NCI-H526 treated with DMSO at 0.1 percent for 48 hours (cell line): ENCODE data around the gene AMBP.

ENCODE experiments used
- DNase-seq: peaks from one replicate; lab custom pipeline; 2025; lab: John Stamatoyannopoulos, UW

AMBP gene

DNA sequence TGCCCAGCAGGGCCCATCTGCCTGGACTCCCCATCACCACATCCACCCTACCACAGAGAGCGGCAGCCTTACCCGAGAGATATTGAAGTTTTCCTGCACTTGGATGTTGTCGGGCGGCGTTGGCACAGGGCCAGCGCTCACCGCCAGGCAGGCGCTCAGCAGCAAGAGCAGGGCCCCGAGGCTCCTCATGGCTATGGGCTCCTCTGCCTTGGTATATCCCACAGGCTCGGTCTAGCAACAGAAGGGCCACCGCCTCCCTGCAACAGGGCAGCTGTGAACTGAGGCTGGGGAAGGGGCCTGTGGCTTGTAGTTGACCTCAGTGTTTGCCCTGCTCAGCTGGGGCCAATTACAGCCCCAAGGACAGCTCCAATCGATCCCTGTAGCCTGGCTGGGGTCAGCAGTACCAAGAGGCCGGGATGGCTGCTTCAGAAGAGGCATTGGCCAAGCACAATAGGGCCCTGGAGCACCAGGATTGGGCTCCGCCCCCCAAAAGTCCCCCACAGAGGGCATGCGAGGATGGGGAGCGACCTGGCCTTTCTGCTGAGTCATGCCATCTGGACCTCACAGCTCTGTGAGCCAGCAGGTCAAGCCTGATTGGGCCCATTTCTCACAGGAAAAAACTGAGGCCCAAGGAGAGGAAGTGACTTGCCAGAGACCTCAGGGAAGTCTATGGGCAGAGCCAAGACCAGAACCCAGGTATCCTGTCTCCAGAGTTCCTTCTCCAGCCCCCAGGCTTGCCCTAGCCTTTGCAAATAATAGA, at the start of gene AMBP:
Gene AMBP, minus strand, starts transcription at position 280 of the 760 bp plus-strand sequence. Its CDS starts 91 bp downstream, at position 189.
- DNase-seq = no peak

DNA sequence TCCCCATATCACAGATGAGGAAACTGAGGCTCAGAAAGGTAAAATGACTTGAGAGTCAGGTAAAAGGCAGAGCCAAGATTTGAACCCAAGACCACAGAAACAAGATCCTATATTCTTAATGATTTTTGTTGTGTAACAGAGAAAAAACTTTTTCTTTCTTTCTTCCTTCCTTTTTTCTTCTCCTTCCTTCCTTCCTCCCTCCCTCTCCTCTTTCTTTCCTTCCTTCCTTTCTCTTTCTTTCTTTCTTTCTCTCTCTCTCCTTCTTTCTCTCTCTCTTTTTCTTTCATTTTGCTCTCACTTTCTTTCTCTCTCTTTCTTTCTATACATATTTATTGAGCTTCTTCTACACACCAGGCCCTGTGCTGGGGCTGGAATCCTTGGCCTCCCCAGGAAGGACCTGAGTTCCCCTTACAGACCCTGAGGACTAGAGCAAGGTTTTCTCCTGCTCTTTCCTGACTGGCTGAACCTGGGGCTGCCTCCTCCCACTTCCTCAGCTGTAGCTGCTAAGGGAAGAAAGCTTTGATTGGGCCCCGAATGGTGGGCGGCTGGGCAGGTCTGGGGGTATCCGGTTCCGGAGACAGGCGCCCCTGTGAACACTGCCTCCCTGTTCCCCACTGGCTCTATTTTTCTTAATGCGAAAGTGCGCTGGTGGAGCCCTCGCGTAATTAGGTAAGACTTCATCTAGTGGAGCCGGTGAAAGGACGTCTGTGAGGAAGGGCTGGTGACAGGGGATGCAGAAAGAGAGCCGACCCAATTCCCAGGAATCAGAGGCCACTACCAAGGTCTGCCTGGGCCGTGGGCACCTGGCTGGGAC, 48.4 kb upstream of the AMBP start:
- no peak for DNase-seq

DNA sequence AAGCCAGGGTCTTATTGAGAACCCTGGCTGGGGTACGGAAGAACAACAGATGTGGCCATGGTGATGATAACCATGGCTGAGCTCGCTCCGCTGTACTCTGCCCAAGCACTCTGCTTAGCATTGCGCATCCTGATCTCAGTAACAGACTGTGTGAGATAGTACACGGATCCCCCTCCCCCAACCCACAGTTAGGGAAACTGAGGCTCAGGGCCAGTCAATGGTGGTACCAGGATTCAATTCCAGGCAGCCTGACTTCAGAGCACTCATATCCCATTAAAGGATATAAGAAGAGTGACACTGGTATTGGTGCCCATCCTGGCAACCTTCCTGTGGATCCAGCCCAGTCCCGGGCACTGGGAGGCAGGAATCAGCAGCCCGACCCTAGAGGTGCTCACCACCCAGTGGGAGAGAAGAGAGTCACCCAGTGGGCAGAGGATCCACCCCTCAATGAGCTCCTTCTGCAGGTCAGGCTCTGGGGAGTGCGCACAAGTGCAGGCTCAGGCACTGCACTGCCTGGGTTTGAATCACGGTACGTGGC, 47.4 kb upstream of the AMBP start:
- DNase-seq = no peak

DNA sequence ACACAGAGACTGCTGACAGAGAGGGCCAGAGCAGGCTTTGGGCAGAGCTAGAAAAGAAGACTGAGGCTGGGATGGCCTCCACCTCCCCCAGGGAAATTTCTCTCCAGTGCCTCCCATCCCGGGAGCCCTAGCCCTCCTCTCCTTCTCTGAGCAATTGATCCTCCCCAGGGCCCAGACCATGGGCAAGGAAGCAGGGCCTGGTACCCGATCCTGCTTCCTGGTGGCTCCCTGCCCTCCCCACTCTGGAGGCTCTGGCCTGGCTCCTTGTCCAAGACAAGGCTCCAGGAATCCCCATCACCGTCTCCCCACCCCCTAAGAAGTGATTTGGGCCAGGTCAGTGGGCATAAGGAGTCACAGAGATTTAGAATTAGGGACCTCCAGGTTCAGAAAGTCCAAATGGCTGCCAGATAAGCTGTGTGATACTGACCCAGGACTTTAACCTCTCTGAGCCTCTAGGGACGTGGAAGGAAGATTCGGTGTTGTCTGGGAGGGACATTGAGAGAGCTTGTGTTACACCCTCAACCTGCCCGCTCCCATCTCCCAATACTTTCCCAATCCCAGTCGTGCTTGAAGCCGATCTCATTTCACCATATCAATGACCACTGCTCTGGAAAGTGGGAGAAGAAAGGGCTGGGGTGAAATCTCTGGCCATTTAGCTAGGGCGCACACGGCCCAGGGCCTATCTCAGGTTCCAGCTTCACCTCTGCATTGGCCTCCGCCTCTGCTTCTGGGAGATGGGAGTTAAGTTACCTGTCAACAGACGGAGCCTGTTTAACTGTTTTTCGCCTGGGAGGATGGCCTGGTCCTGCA, 46.8 kb upstream of the AMBP start:
- no peak for DNase-seq

DNA sequence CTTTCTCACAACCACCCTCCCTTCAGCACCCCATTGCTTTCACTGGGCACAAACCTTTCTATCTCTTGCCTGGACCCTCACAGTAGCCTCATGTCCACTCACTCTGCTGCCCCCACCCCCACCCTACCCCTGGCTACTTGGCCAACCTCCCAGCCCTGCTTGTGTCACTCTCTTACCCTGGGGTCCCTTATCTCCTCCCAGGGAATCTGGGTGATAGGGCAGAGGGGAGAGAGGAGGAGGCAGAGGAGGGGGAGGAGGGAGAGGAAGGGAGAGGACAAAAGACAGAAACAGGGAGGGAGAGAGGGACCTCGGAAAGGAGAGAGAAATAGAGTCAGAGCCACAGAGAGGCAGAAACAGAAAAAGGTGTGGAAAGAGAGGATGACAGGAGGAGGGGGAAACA, 46.0 kb upstream of the AMBP start:
- DNase-seq = no peak

DNA sequence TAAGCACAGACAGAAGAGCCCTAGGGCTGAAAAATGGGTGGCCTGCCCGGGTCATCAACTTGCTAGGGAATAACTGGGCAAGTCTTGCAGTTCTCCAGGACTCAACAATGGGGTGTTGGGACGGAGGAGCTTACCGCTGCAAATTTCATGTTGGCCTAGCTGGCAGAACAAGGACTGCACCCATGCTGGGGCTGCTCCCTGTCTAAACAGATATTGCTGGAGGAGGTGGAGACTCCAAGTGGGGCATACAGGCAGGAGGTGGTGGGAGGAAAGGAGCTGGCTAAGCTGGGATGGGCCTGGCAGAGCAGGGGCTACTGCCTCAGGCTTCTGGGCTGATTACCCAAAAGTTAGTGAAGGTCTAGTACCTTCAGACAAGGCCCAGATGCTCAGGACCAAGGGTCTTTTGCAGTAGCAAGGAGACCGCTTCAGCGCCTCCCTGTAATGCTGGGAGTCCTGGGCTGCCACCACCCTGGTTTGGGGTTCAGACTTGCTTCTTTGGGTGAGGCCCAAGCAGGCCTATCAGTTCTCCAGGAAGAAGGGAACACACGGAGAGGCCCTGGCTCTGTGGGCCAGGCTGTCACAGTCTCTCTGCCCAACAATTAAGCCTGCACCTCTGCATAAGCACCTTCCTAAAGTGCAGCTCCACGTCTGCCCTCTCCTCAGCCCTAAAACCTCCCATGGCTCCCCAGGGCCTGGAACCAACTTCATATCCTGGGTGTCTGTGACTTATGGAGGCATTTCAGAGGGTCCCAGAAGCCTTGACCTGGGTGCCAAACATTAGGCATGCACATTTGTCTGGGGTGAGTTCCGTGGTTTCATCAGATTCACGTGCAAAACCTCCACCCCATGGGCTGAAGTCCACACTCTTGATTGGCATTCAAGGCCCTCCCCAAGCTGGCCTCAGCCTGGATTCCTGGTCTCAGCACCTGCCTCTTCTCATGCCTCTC, 45.2 kb upstream of the AMBP start:
- no peak for DNase-seq

DNA sequence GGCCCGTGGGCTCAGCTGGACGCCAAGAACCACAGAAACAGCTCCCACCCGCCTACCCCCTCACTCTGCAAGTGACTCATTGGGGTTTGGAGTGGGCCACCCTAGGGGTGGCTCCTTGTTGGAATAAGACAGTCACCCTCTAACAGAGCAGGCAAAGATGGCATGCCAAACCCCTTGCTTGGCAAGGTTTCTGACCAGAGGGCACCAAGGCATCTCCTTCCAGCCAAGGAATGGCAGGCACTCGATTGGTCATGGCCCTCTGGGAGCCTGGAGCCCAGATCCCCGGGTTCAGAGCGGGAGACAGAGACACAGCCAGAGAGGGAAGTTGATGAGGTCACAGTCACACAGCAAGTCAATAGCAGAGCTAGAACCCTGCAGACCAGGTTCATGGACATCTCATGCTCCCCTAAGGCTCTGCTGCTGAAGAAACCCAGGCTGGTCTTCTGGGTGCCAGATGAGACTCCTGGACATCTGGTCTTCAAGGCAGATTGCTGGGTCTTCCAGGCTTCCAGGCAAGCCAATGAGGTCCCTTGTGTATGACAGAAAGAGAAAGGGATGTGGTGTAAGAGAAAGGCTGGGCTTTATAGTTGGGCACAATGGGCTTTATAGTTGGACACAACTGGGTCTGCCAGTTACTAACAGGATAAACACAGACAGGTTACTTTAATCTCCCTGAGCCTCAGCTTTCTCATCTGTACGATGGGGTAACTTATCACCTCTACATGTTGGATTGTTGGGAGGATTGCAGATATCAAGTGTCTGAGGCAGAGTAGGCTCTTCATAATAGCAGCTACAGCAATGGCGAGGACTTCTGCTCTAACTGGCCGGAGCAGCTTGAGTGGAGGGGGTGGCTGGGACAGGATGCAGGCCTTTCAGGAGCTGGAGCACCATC, 44.3 kb upstream of the AMBP start:
- no peak for DNase-seq

DNA sequence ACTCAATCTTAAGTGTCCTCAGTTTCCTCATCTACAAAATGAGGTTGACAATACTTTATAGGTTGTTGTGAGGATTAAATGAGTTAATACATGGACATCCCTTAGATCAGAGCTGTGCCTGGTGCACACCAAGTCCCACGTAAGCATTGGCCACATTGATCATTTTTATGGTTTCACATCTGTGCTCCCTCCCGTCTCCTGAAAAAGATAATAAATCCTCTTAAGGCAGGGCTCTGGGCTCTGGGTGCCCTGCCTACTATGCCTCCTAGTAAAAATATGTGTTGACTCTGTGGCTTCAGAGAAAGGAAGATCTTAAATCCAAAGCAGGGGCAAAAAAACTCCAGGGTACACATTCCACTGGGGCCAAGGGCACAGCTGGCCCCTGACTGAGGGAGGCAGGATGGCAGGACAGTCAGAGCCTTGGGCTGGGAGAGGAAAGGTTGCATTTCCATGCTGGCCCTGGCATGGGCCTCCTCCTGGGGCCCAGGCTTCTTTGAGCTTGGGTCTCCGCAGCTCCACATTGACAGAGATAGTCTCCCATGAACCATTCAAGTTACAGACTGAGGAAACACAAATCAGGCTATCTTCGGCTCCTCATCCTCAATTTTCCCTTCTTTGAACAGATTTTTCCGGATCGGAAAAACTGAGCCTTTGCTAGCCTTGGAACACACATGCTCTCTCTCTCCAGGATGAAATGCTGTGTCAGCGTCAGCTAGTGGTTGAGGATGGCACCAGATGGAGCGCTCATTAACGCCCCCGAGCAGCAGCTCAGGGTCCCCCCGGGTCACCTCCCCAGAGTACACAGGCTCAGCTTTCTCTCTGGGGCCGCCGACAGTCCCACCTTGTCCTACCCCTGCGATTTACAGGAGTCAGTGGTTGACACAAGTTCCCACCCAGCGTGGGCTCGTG, 43.4 kb upstream of the AMBP start:
- DNase-seq = no peak

DNA sequence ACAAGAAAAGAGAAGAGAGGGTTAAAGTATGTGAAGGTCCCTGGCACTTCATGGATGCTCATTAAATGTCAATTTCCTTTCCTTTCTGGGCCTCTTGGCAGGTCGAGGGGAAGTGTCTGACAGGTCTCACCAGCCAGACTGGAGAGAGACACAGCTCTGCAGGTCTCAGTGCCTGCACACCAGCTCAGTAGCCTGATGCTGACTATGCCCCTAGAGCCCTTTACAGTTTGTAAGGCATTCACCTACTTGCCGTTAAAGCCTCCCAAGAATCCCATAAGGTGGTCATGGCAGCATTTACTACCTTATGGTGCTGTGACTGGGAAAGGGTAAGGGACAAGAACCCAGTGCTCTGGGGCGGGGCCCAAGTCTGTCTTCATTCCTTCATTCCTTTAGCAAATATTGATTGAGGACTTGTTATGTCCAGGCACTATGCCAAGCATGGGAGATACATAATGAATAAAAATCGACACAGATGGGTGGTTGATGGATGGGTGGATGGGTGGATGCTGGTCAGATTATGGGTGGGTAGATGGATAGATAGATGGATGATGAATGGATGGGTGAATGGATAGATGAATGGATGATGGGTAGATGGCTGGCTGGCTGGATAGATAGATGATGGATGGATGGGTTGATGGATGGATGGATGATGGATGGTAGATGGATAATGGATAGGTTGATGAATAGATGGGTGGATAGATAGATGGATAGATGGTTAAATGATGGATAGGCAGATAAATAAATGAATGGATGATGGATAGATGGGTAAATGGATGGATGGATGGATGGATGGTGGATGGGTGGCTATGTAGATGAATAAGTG, 42.3 kb upstream of the AMBP start:
- no peak for DNase-seq

DNA sequence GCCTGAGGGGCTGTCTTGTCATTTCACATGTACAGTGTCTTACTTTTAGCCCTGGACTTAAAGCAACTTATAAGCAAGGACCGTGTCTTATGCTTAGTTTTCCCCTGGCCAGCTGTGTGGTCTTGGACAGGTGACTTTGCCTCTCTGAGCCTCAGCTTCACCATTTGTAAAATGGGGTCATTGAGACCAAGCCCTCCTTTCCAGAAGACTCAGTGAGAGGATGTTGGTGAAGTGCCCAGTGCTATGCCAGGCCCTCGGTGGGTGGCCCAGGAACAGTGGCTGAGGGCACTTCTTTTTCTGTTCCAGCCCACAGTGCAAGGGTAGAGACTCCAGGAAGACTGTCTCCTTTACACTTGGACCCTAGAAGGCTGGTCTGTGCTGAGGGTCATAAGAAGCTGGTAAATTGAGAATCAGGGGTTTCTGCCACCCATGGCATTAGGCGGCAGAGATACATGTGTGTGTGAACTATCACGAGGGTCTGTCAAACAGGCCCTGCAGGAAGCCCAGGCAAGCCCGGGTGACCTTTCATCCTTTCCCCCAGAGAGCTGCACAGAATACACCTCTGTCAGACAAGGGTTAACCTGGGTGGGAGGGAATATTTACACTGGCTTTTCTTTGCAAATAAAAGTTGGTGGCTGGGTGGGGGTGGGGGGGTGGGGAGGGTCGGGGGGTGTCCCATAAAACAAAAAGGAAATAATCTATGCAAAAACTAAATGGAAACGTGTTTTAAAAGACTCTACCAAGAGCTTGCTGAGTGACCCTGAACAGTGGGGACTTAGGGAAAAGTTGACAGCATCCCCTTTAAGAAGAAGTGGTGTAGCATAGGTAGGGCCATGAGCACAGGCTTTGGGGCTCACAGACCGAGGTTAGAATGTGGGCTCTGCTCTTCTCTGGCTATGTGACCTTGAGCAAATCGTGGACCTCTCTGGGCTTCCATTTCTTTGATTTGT, 41.4 kb upstream of the AMBP start:
- peak; percentile 6 for DNase-seq

DNA sequence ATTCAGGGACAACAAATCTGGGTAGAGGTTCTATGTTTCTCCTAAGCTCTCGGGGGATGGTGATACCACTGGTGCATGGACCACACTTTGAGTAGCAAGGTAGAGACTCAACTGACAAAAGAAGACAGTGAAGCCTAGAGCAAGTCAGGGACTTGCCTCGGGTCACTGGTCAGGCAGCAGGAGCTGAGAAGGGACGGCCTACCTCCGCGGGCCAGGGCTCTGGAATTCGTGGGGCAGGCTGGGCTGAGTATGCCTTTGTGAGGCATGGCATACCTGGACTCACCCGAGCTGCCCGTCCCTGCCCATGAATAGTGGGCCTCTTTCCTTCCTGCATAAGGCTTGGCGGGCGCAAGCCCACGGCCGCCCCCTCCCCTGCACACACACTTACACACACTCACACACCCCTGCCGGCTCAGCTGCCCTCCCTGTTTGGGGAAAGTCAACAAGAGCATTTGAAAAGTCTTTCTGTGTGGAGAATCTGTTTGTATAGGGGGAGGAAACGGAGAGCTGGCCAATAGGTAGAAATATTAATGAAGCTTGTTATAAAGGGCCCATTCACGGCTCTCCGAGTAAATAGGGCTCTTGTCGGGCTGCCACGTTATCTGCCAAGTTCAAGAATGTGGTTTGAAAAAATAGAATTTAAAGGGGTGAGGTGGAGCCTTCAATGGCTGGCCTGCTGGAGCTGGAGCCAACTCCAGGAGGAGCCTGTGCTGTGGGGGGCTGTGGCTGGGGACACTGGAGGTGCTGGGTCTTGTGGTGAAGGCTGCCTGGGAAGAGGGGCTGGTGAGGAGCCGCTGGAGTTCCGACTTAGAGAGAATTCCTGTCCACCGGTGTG, 40.1 kb upstream of the AMBP start:
- DNase-seq = peak; percentile 77

DNA sequence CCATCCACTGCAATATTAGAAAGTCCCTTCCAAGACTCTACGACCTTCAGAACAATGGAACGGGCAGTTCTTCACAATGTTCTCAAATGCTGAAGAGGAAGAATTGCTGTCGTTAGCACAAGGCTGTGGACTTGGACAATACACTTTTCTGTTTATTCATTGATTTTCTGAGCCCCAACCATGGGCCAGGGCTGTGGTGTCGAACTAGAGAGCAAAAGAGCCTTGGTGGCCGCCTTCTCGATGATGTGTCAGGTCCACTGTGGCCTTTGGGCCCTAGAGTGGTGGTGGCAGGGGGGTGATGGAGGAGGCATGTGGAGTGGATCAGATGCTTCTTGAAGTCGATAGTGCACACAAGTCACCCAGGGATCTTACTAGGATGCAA, 39.5 kb upstream of the AMBP start:
- no peak for DNase-seq

DNA sequence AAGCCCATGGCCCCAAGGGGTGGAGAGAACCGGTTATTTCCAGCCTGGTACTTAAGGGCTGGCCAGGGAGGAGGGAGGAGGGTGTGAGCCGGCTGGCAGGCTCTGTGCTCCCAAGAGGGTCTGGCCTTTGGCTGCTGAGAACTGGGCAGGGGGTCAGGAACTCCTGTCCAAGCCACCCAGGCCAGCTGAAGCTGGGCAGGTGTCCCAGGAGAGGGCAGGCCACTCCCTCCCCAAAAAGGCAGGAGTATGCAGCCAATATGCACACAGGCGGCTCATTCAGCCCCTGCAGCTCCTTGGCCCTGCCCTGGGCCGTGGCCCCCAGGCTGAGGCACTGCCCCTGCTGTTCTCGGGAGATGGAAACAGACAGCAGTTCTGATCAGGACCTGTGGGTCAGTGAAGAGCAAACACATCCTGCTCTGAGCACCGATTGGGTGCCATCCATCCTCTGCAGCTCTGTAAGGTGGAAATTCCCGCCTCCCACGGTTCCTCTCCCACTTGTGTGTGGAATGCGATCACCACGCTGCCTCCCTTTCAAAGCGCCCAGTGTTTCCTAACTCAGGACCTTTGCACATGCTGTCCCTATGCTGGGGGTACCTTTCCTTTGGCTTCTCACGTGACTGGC, 38.1 kb upstream of the AMBP start:
- no peak for DNase-seq

DNA sequence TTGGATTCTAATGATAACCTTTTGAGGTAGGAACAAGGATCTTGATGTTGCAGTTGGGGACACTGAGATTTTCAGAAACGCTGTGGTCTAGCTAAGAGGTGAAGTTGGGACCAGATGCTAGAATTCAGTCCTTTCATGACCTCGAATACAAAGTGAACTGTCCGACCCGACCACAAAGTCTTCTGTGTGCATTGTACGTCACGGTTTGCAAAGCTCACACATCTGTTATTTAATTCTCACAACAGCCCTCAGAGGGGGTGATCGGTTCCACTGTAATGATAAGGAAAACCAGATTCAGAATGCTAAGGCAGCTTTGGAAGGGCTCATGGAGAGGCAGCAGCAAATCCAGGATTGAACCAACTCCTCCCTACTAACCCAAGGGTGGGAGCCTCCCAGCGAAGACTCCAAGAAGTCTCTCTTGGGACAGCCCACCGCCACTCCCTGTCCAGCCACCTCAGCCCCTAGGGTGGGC, 37.6 kb upstream of the AMBP start:
- no peak for DNase-seq

DNA sequence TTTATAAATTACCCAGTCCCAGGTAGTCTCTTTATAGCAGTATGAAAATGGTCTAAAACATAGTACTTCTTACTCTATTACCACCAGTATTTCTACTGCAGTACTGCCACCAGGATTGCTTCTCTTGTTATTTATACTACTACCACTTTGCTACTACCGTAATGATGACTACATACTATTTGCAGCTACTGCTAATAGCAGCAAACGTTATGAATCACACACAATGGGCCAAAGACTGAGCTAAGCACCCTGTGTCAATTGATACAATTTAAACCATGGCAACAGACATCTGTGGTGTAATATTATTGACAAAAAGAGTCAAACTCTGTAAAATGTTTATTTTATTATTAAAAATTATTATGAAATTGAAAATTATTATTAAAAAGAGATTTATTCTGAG, 36.3 kb upstream of the AMBP start:
- DNase-seq = no peak
